GM12878 (cell line): ENCODE results near the gene FAM81A. TPM values are rescaled to one million over a fixed set of nuclear protein-coding genes. Genes with fewer than 3 reads are reported as not detected.

Source experiments
- ATAC-seq: fragments of 200-7000 bp; cut with Tn5 transposase; 3 replicates; pipeline ENCODE4 v1.9.1; 2020; ENCODE audit warnings: mild to moderate bottlenecking, moderate library complexity
- BruUV-seq: library from RNA; stranded (reverse); fragments of 400-500 nt; replicated peaks from 2 replicates; lab custom pipeline; 2021; lab: Mats Ljungman, UMichigan
- CTCF ChIA-PET: fragments of 300-600 bp; sonication (Branson Sonifier 250); formaldehyde crosslinking; extraction: SDS; loops from one replicate; lab custom pipeline; 2021; ENCODE audit warnings: inconsistent platforms; lab: Yijun Ruan, JAX
- POLR2A ChIA-PET: fragments of 350-600 bp; formaldehyde crosslinking; extraction: SDS; loops from one replicate; lab custom pipeline; 2021; ENCODE audit warnings: inconsistent platforms; lab: Charles Lee
- RAD21 ChIA-PET: fragments of 300-600 bp; sonication (Branson Sonifier 250); formaldehyde crosslinking; loops from one replicate; lab custom pipeline; 2023; ENCODE audit warnings: antibody characterized with exemption; ENCODE audit not compliant: unreplicated experiment; lab: Charles Lee
- SMC1A ChIA-PET: fragments of 300-600 bp; sonication (Branson Sonifier 250); formaldehyde crosslinking; loops from one replicate; lab custom pipeline; 2023; ENCODE audit not compliant: unreplicated experiment, uncharacterized antibody; lab: Charles Lee
- DNase-seq: peaks from one replicate; pipeline ENCODE4 v3.0.0-alpha.2; 2011; ENCODE audit warnings: low read depth, low spot score
- FAIRE-seq: peaks from 3 replicates; lab custom pipeline; 2011; peaks lifted over from hg19 to GRCh38; lab: Jason Lieb, UNC
- H2AFZ ChIP-seq: 2 replicates; pipeline ENCODE4 v1.6.0; 2011; ENCODE audit warnings: low read depth, low read length, control low read depth; ENCODE audit not compliant: control insufficient read depth
- H3K27ac ChIP-seq: 2 replicates; pipeline ENCODE4 v1.5.1; 2011; ENCODE audit warnings: control low read depth; ENCODE audit not compliant: control insufficient read depth, insufficient read depth
- H3K27me3 ChIP-seq, 2 experiments: replicated peaks in 1 of 2; 2 replicates each; pipeline versions ENCODE4 v1.6.0 to v1.6.1; 2011; ENCODE audit warnings: low read length in 1 of 2; ENCODE audit not compliant: control insufficient read depth in 2 of 2, insufficient read depth in 2 of 2
- H3K36me3 ChIP-seq, 2 experiments: 2 replicates each; pipeline ENCODE4 v1.5.1; 2011; ENCODE audit warnings: low read length in 1 of 2; ENCODE audit not compliant: control insufficient read depth in 2 of 2, insufficient read depth in 2 of 2
- H3K4me1 ChIP-seq: 2 replicates; pipeline ENCODE4 v1.6.1; 2011; ENCODE audit warnings: mild to moderate bottlenecking, low read length, moderate library complexity, mixed read lengths; ENCODE audit not compliant: control insufficient read depth, insufficient read depth
- H3K4me2 ChIP-seq: 2 replicates; pipeline ENCODE4 v1.6.0; 2011; ENCODE audit warnings: control low read depth; ENCODE audit not compliant: control insufficient read depth, insufficient read depth
- H3K4me3 ChIP-seq: fragments of 200-600 bp; sonication (generic); 2 replicates; pipeline ENCODE4 v1.5.1; 2016
- H3K79me2 ChIP-seq: 2 replicates; pipeline ENCODE4 v1.6.0; 2011; ENCODE audit warnings: low read length; ENCODE audit not compliant: control insufficient read depth, insufficient read depth
- H3K9ac ChIP-seq: 2 replicates; pipeline ENCODE4 v1.8.0; 2011; ENCODE audit warnings: low read length, control low read depth, mixed read lengths; ENCODE audit not compliant: control insufficient read depth, insufficient read depth
- H3K9me3 ChIP-seq: replicated peaks from 3 replicates; pipeline ENCODE4 v1.5.1; 2011; ENCODE audit warnings: mild to moderate bottlenecking, low read length; ENCODE audit not compliant: control insufficient read depth, insufficient read depth
- H4K20me1 ChIP-seq: 2 replicates; pipeline ENCODE4 v1.6.0; 2011; ENCODE audit not compliant: control insufficient read depth, insufficient read depth
- CHD2 ChIP-seq: IDR thresholded peaks from 2 replicates; pipeline ENCODE4 v1.6.1; 2011; ENCODE audit warnings: low read depth, low read length, improper control_type of control experiment, borderline replicate concordance
- CHD4 ChIP-seq: fragments of 200-600 bp; sonication (generic); IDR thresholded peaks from 2 replicates; pipeline ENCODE4 v1.6.1; 2016; ENCODE audit warnings: mild to moderate bottlenecking
- EGR1 ChIP-seq, 2 experiments: IDR thresholded peaks; 1 replicate in 1 of 2; 2 replicates in 1 of 2; pipeline ENCODE4 v1.6.1; 2011 to 2012; ENCODE audit warnings: low read depth in 2 of 2, low read length in 2 of 2, borderline replicate concordance in 1 of 2, mild to moderate bottlenecking in 1 of 2, moderate library complexity in 1 of 2
- HDAC2 ChIP-seq: fragments of 200-600 bp; sonication (generic); IDR thresholded peaks from 2 replicates; pipeline ENCODE4 v1.6.1; 2017
- IKZF2 ChIP-seq, 2 experiments: fragments of 450-650 bp; IDR thresholded peaks; 2 replicates each; pipeline ENCODE4 v1.6.1; 2017; ENCODE audit warnings: mild to moderate bottlenecking in 2 of 2, moderate library complexity in 2 of 2
- SMARCA5 ChIP-seq: fragments of 450-650 bp; IDR thresholded peaks from 2 replicates; pipeline ENCODE4 v1.6.1; 2017; ENCODE audit warnings: mild to moderate bottlenecking
- SMC3 ChIP-seq: IDR thresholded peaks from 2 replicates; pipeline ENCODE4 v1.6.1; 2011; ENCODE audit warnings: low read length, improper control_type of control experiment, borderline replicate concordance
- TCF3 ChIP-seq: IDR thresholded peaks from 2 replicates; pipeline ENCODE4 v1.6.1; 2012; ENCODE audit warnings: low read depth, mild to moderate bottlenecking, low read length, borderline replicate concordance; ENCODE audit not compliant: insufficient read depth
- ZNF217 ChIP-seq: fragments of 450-650 bp; IDR thresholded peaks from 2 replicates; pipeline ENCODE4 v1.6.1; 2017; ENCODE audit warnings: antibody characterized with exemption, mild to moderate bottlenecking
- ZNF274 ChIP-seq: IDR thresholded peaks from one replicate; pipeline ENCODE4 v1.8.0; 2011; ENCODE audit not compliant: insufficient read length, insufficient read depth
- ZSCAN29 ChIP-seq: fragments of 450-650 bp; IDR thresholded peaks from 2 replicates; pipeline ENCODE4 v1.6.1; 2017; ENCODE audit warnings: mild to moderate bottlenecking, moderate library complexity
- WGBS: methylation state at CpG from one replicate; pipeline ENCODE4 v1.1.6; 2016; ENCODE audit warnings: low lambda C conversion rate; ENCODE audit not compliant: insufficient replicate concordance, insufficient coverage; ENCODE audit errors: missing lambda C conversion rate; 5-methylcytosine and 5-hydroxymethylcytosine counted together
- in situ Hi-C: fragments of 300-500 bp; cut with MboI; formaldehyde crosslinking; loops from 9 replicates; pipeline ENCODE4 v1.14.3; 2018; ENCODE audit warnings: mixed read lengths
- intact Hi-C: fragments of 100-400 bp; cut with micrococcal nuclease; formaldehyde crosslinking; loops from one replicate; pipeline ENCODE4 v1.14.2; 2022; ENCODE audit not compliant: unreplicated experiment
- polyA plus RNA-seq, 11 experiments: library from polyadenylated mRNA; depleted of rRNA in 4 of 11; unstranded in 6 of 11; stranded (reverse) in 5 of 11; fragments of >200 nt; fragmentation: Nextera tagmentation in 4 of 11; fragmentation: Illumina TruSeq in 1 of 11; extraction: Ambion mirVana in 4 of 11; extraction: Trizol in 1 of 11; gene quantifications; 1 replicate in 1 of 11; 2 replicates in 10 of 11; pipeline versions ENCODE4 v1.2.1 to v1.2.3, GENCODE V29; 2011 to 2016; ENCODE audit warnings: inconsistent platforms in 2 of 11, missing spikeins in 2 of 11, low read depth in 1 of 11
- total RNA-seq, 4 experiments: library from RNA; depleted of rRNA in 3 of 4; stranded (reverse); fragments of >200 nt in 3 of 4; fragmentation: Illumina TruSeq in 1 of 4; extraction: Trizol in 1 of 4; gene quantifications; 2 replicates each; pipeline versions ENCODE4 v1.2.1 to v1.2.3, GENCODE V29; 2013 to 2021
- TF ChIP-seq, protein P1 (sequence below), 3 experiments: IDR thresholded peaks in 2 of 3; conservative IDR thresholded peaks in 1 of 3; 2 replicates each; pipeline ENCODE4 v1.5.1; 2011; ENCODE audit warnings: low read depth in 3 of 3, low read length in 3 of 3, mild to moderate bottlenecking in 3 of 3, control low read depth in 2 of 3, moderate library complexity in 2 of 3, inconsistent platforms in 1 of 3, mixed read lengths in 1 of 3; ENCODE audit not compliant: control insufficient read depth in 2 of 3, insufficient read depth in 1 of 3; ENCODE audit errors: extremely low read depth in 1 of 3
- TF ChIP-seq, protein P2 (sequence below): IDR thresholded peaks from 2 replicates; pipeline ENCODE4 v1.6.1; 2011; ENCODE audit warnings: mild to moderate bottlenecking, low read depth, low read length, moderate library complexity; ENCODE audit not compliant: insufficient replicate concordance
- TF ChIP-seq, protein P3 (sequence below): fragments of 150-350 bp; IDR thresholded peaks from 2 replicates; pipeline ENCODE4 v1.6.1; 2014; ENCODE audit warnings: mild to moderate bottlenecking, low read depth, low read length

Gene FAM81A
- total and polyA plus RNA-seq, 10 of the 15 experiments (the other 5 are each of a cell fraction or from before 2014, with no cell fraction given) = 0.18 to 34.5 (median 16.2) TPM

DNA sequence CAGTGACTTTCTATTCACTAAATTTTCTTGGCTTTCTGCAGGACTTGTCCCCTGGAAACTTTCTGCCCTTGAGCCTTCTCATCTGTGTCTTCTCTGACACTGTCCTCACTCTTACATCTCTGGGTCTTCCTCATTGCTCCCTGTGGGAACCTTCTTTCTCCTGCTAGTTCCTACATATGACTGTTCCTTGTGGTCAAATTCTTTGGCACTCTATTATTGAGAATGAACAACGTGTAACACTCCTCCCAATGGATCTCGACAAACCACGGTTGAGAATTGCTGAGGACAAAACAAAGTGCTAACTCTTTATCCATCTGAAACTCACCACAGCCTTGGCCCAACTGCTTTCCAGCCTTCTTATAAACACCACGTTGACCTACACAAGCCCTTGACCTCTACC is 3.5 kb upstream of the FAM81A start:
- Histone ChIP-seq H3K36me3 (no peaks in the 10 kb centered on the region), H3K27me3 (peaks cover 0 to 3% of the 10 kb centered on the region in 2 experiments; a peak in 1 of 4 replicates), H3K9me3 (peaks cover 1% of the 10 kb centered on the region; the same call in 1 of the 3 replicates), H2AFZ (no peak overlapping the region), H3K4me1 (peaks cover 13% of the 10 kb centered on the region), H3K4me3 (no peak overlapping the region), H4K20me1 (no peaks in the 10 kb centered on the region), H3K4me2 (no peak overlapping the region), H3K27ac (no peak overlapping the region), H3K9ac (no peak overlapping the region), H3K79me2 (peaks cover 2% of the 10 kb centered on the region)
- ATAC-seq (no peak), DNase-seq (no peak), FAIRE-seq (no peak)
- 37% methylated on average over 4 of the region's 4 CpGs for WGBS
- ChIA-PET CTCF (no interaction called here), POLR2A (no interaction called here), RAD21 (no interaction called here), SMC1A (no interaction called here)
- in situ Hi-C loops = no loop called here
- no TSS peak for BruUV-seq
- intact Hi-C loops = no loop called here
- no peak for TF ChIP-seq SMARCA5
- TF ChIP-seq ZSCAN29 = no peak
- TF ChIP-seq, protein P1, sequence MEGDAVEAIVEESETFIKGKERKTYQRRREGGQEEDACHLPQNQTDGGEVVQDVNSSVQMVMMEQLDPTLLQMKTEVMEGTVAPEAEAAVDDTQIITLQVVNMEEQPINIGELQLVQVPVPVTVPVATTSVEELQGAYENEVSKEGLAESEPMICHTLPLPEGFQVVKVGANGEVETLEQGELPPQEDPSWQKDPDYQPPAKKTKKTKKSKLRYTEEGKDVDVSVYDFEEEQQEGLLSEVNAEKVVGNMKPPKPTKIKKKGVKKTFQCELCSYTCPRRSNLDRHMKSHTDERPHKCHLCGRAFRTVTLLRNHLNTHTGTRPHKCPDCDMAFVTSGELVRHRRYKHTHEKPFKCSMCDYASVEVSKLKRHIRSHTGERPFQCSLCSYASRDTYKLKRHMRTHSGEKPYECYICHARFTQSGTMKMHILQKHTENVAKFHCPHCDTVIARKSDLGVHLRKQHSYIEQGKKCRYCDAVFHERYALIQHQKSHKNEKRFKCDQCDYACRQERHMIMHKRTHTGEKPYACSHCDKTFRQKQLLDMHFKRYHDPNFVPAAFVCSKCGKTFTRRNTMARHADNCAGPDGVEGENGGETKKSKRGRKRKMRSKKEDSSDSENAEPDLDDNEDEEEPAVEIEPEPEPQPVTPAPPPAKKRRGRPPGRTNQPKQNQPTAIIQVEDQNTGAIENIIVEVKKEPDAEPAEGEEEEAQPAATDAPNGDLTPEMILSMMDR (IDR thresholded peaks at IDR 0.05 in 2 of 3, conservative IDR thresholded peaks at IDR 0.05 in 1 of 3; ENCODE audit: control insufficient read depth in 2 of 3, extremely low read depth in 1 of 3, insufficient read depth in 1 of 3, low read depth in 3 of 3, low read length in 3 of 3) = no peak

DNA sequence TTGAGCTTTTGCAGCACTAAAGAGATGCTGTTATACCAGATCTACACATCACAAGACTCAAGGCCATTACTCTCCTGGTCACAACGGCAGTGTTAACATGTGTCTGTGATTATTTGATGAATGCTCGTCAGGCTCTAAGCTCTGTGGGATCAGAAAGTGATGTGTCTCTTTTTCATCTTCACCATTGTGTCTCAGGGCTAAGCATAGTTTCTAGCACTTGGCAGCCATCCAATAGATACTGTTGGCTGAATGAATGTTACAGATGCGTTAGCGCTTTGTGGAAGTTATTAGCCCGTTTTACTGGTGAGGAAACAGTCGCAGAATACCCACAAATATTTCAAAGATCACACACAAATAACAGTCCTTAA is 1.2 kb upstream of the FAM81A start:
- Histone ChIP-seq H3K27me3 (peaks cover 0 to 3% of the 10 kb centered on the region in 2 experiments; a peak in 1 of 4 replicates), H3K27ac (no peak overlapping the region), H3K4me1 (peaks cover 18% of the 10 kb centered on the region), H2AFZ (no peak overlapping the region; the same call in 1 of the 2 replicates), H3K9ac (no peak overlapping the region), H3K4me3 (no peak overlapping the region), H3K36me3 (no peaks in the 10 kb centered on the region), H3K9me3 (no peaks in the 10 kb centered on the region), H3K4me2 (peak overlapping the region; percentile 99), H4K20me1 (no peaks in the 10 kb centered on the region), H3K79me2 (peaks cover 2% of the 10 kb centered on the region)
- DNase-seq (no peak), ATAC-seq (peak; percentile 8; the same call in 2 of the 3 replicates), FAIRE-seq (no peak)
- POLR2A ChIA-PET = interaction anchor here (0.8 kb wide), 1 partner anchor 58 kb away, joined by 3 read pairs; no protein-coding TSS in a partner anchor
- CTCF ChIA-PET = no interaction called here
- SMC1A ChIA-PET = no interaction called here
- RAD21 ChIA-PET = no interaction called here
- intact Hi-C loops = no loop called here
- no TSS peak for BruUV-seq
- WGBS = 31% methylated on average over 6 of the region's 6 CpGs
- in situ Hi-C loops = no loop called here
- TF ChIP-seq, protein P2, sequence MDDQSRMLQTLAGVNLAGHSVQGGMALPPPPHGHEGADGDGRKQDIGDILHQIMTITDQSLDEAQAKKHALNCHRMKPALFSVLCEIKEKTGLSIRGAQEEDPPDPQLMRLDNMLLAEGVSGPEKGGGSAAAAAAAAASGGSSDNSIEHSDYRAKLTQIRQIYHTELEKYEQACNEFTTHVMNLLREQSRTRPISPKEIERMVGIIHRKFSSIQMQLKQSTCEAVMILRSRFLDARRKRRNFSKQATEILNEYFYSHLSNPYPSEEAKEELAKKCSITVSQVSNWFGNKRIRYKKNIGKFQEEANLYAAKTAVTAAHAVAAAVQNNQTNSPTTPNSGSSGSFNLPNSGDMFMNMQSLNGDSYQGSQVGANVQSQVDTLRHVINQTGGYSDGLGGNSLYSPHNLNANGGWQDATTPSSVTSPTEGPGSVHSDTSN = no peak
- no peak for TF ChIP-seq IKZF2 (IDR thresholded peaks at IDR 0.05)
- no peak for TF ChIP-seq EGR1 (IDR thresholded peaks at IDR 0.05; ENCODE audit: borderline replicate concordance in 1 of 2, low read depth in 2 of 2, low read length in 2 of 2)
- TF ChIP-seq SMC3 = no peak
- TF ChIP-seq HDAC2 = no peak
- TF ChIP-seq, protein P3, sequence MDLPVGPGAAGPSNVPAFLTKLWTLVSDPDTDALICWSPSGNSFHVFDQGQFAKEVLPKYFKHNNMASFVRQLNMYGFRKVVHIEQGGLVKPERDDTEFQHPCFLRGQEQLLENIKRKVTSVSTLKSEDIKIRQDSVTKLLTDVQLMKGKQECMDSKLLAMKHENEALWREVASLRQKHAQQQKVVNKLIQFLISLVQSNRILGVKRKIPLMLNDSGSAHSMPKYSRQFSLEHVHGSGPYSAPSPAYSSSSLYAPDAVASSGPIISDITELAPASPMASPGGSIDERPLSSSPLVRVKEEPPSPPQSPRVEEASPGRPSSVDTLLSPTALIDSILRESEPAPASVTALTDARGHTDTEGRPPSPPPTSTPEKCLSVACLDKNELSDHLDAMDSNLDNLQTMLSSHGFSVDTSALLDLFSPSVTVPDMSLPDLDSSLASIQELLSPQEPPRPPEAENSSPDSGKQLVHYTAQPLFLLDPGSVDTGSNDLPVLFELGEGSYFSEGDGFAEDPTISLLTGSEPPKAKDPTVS = no peak
- no peak for TF ChIP-seq CHD4
- no peak for TF ChIP-seq CHD2
- TF ChIP-seq ZNF217 = no peak
- TF ChIP-seq ZNF274 = no peak
- no peak for TF ChIP-seq TCF3
